Subcutaneous adipose tissue (tissue), 4 donors: ENCODE data around the gene RIPOR2. TPM values are rescaled to one million over a fixed set of nuclear protein-coding genes. Genes with fewer than 3 reads are reported as not detected.

Experiments
- total RNA-seq, 4 donors: library from RNA; depleted of rRNA; stranded (reverse); fragments of >200 nt; gene quantifications; one replicate each; pipeline ENCODE4 v1.1.0, GENCODE V29; 2016
- TF ChIP-seq, protein P1 (sequence below): fragments of 450-650 bp; IDR thresholded peaks from one replicate; pipeline ENCODE4 v1.5.1; 2016; ENCODE audit warnings: low read depth, mild to moderate bottlenecking, control low read depth, antibody characterized with exemption, moderate library complexity

Gene RIPOR2
- total RNA-seq, 4 donors from 2014 or later = 7.9 to 36.1 (median 9.2) TPM

- TF ChIP-seq, protein P1, sequence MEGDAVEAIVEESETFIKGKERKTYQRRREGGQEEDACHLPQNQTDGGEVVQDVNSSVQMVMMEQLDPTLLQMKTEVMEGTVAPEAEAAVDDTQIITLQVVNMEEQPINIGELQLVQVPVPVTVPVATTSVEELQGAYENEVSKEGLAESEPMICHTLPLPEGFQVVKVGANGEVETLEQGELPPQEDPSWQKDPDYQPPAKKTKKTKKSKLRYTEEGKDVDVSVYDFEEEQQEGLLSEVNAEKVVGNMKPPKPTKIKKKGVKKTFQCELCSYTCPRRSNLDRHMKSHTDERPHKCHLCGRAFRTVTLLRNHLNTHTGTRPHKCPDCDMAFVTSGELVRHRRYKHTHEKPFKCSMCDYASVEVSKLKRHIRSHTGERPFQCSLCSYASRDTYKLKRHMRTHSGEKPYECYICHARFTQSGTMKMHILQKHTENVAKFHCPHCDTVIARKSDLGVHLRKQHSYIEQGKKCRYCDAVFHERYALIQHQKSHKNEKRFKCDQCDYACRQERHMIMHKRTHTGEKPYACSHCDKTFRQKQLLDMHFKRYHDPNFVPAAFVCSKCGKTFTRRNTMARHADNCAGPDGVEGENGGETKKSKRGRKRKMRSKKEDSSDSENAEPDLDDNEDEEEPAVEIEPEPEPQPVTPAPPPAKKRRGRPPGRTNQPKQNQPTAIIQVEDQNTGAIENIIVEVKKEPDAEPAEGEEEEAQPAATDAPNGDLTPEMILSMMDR = no peak
These were observed 90.2 kb downstream of the RIPOR2 start for GRCh38 chr6:24845578-24845977.

DNA sequence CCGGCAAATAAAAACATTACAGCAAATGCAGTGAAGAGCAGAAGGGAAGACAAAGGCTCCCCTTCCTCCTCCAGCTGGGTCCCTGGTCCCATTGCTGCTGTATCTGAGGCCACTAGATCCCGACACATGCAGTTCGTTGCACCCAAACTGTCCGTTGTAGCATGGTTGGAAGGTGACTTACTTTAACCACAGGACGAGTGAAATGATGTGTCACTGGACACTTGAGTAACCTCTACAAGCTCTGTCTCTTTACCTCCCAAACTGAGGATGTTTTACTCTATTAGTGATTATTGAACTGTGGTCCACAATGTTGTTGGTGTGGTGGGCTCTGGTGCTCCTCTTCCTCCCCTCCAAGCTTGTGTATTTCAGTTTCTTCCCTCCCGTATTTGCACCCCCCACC is 90.9 kb downstream of the RIPOR2 start:
- TF ChIP-seq, protein P1 = no peak

DNA sequence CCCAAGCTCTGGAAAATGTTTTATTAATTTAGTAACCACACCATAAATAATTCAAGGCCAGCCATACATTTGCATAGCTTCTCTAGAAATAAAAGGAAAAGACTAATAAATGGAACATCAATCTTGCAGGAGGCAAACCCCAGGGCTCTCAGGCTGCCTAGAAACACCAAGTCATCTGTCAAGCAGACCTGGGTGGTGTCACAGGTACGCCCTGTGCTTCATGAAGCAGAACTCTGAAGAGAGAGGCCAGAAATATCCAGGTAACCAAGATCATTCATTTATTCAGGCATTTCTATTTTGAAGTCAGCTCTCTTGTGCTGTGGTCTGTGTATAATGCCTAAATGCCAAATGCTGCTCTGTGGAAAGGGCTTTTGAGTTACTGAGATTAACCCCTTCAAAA is 91.7 kb downstream of the RIPOR2 start:
- TF ChIP-seq, protein P1 = no peak

DNA sequence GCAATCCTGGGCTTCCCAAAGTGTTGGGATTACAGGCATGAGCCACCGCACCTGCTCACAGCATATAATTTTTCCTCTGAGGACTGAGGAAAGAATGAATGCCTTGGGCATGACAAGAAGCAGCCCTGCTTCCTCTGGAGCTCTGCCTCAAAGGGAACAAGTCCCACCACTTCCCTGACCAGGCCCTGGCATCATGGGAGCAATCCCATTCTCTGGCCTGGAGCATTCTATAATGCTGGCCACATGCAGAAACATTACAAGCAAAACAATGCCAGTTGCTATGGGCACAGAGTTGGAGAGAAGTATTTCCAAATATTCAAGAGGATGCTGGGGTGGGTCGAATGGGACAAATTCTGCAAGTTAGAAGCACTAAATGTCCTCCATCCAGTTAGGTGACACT is 95.6 kb downstream of the RIPOR2 start:
- TF ChIP-seq, protein P1 = no peak

GRCh38 chr6:24838994-24839393 is 96.8 kb downstream of the RIPOR2 start:
- TF ChIP-seq, protein P1 = no peak

- TF ChIP-seq, protein P1 = no peak
These were observed 97.7 kb downstream of the RIPOR2 start for GRCh38 chr6:24838081-24838480.

DNA sequence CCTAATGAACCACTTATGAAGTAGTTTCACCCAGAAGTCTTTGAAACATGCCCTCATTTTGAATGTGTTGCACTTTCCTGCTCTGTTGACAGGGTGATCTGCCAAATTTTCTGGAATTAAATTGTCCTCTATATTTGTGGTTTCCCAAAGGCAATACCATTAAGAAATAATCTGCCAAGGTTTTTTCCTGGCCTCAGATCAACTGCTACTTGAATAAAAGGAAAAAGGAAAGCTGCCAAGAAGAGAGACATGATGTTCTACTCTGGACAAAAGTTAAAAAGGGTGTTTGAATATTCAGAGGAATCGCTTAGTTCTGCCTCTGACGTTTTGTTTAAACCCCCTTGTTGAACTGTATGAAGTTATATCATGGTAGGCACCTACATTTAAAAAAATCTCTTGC is 99.7 kb downstream of the RIPOR2 start:
- TF ChIP-seq, protein P1 = no peak
